ENCODE results near the gene ARHGEF28. TPM values are rescaled to one million over a fixed set of nuclear protein-coding genes. Genes with fewer than 3 reads are reported as not detected.

ARHGEF28 gene
- total and polyA plus RNA-seq, 2 of the 13 experiments (the other 11 are each of a cell fraction or from before 2014, with no cell fraction given), result 17.4 to 34.1 TPM

DNA sequence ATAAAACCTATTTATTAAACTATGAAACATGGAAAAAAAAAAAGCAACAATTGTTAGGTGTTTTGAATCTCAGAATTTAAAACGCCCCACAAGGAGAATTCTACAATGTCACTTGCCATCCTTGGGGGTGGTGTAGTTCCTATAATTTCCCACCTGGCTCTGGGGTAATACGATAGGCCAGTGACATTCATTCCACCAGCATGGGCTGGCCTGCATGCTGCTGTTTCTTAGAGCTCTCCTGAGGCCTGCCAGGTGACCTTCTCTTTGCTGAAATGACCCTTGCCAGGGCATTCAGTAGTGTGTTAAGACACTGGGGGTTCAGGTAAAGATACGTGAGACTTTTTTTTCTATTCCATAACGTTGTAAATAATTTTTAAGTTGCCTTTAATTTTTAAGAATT, 10.0 kb upstream of the ARHGEF28 start:
- POLR2A ChIA-PET, result interaction anchor here (2.1 kb wide), 1 partner anchor 9 kb away, joined by 12 read pairs; no protein-coding TSS in a partner anchor
- no peak for DNase-seq (ENCODE audit: low spot score)
- no peak overlapping the region for H3K27ac ChIP-seq (ENCODE audit: extremely low read length, insufficient read depth, low read length)
- H3K9ac ChIP-seq (ENCODE audit: insufficient read depth, low read depth, low read length), result no peak overlapping the region
- ATAC-seq, result no peak
- H3K4me1 ChIP-seq (ENCODE audit: insufficient read depth, low read length), result peaks cover 26% of the 10 kb centered on the region
- intact Hi-C loops (cut with micrococcal nuclease; ENCODE audit: unreplicated experiment) (no loop called here), in situ Hi-C loops (cut with HindIII; ENCODE audit: extremely low pct_ligation_motif_present, low pct_unique_long_range_greater_than_20kb) (no loop called here)
- TF ChIP-seq ZNF225 (CRISPR knock-in tag; IDR thresholded peaks at IDR 0.05), result no peak
- TF ChIP-seq SALL2 (CRISPR knock-in tag; IDR thresholded peaks at IDR 0.05), result no peak
- no peak for TF ChIP-seq MEF2D (CRISPR knock-in tag; IDR thresholded peaks at IDR 0.05)
- TF ChIP-seq SOX6 (IDR thresholded peaks at IDR 0.05), result no peak
- TF ChIP-seq SOX6 (CRISPR knock-in tag; IDR thresholded peaks at IDR 0.05), result no peak
- TF ChIP-seq, protein P1, sequence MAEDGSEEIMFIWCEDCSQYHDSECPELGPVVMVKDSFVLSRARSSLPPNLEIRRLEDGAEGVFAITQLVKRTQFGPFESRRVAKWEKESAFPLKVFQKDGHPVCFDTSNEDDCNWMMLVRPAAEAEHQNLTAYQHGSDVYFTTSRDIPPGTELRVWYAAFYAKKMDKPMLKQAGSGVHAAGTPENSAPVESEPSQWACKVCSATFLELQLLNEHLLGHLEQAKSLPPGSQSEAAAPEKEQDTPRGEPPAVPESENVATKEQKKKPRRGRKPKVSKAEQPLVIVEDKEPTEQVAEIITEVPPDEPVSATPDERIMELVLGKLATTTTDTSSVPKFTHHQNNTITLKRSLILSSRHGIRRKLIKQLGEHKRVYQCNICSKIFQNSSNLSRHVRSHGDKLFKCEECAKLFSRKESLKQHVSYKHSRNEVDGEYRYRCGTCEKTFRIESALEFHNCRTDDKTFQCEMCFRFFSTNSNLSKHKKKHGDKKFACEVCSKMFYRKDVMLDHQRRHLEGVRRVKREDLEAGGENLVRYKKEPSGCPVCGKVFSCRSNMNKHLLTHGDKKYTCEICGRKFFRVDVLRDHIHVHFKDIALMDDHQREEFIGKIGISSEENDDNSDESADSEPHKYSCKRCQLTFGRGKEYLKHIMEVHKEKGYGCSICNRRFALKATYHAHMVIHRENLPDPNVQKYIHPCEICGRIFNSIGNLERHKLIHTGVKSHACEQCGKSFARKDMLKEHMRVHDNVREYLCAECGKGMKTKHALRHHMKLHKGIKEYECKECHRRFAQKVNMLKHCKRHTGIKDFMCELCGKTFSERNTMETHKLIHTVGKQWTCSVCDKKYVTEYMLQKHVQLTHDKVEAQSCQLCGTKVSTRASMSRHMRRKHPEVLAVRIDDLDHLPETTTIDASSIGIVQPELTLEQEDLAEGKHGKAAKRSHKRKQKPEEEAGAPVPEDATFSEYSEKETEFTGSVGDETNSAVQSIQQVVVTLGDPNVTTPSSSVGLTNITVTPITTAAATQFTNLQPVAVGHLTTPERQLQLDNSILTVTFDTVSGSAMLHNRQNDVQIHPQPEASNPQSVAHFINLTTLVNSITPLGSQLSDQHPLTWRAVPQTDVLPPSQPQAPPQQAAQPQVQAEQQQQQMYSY (CRISPR knock-in tag; IDR thresholded peaks at IDR 0.05), result no peak
- TF ChIP-seq, protein P2, sequence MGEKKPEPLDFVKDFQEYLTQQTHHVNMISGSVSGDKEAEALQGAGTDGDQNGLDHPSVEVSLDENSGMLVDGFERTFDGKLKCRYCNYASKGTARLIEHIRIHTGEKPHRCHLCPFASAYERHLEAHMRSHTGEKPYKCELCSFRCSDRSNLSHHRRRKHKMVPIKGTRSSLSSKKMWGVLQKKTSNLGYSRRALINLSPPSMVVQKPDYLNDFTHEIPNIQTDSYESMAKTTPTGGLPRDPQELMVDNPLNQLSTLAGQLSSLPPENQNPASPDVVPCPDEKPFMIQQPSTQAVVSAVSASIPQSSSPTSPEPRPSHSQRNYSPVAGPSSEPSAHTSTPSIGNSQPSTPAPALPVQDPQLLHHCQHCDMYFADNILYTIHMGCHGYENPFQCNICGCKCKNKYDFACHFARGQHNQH (CRISPR knock-in tag; IDR thresholded peaks at IDR 0.05), result no peak
- TF ChIP-seq, protein P3, sequence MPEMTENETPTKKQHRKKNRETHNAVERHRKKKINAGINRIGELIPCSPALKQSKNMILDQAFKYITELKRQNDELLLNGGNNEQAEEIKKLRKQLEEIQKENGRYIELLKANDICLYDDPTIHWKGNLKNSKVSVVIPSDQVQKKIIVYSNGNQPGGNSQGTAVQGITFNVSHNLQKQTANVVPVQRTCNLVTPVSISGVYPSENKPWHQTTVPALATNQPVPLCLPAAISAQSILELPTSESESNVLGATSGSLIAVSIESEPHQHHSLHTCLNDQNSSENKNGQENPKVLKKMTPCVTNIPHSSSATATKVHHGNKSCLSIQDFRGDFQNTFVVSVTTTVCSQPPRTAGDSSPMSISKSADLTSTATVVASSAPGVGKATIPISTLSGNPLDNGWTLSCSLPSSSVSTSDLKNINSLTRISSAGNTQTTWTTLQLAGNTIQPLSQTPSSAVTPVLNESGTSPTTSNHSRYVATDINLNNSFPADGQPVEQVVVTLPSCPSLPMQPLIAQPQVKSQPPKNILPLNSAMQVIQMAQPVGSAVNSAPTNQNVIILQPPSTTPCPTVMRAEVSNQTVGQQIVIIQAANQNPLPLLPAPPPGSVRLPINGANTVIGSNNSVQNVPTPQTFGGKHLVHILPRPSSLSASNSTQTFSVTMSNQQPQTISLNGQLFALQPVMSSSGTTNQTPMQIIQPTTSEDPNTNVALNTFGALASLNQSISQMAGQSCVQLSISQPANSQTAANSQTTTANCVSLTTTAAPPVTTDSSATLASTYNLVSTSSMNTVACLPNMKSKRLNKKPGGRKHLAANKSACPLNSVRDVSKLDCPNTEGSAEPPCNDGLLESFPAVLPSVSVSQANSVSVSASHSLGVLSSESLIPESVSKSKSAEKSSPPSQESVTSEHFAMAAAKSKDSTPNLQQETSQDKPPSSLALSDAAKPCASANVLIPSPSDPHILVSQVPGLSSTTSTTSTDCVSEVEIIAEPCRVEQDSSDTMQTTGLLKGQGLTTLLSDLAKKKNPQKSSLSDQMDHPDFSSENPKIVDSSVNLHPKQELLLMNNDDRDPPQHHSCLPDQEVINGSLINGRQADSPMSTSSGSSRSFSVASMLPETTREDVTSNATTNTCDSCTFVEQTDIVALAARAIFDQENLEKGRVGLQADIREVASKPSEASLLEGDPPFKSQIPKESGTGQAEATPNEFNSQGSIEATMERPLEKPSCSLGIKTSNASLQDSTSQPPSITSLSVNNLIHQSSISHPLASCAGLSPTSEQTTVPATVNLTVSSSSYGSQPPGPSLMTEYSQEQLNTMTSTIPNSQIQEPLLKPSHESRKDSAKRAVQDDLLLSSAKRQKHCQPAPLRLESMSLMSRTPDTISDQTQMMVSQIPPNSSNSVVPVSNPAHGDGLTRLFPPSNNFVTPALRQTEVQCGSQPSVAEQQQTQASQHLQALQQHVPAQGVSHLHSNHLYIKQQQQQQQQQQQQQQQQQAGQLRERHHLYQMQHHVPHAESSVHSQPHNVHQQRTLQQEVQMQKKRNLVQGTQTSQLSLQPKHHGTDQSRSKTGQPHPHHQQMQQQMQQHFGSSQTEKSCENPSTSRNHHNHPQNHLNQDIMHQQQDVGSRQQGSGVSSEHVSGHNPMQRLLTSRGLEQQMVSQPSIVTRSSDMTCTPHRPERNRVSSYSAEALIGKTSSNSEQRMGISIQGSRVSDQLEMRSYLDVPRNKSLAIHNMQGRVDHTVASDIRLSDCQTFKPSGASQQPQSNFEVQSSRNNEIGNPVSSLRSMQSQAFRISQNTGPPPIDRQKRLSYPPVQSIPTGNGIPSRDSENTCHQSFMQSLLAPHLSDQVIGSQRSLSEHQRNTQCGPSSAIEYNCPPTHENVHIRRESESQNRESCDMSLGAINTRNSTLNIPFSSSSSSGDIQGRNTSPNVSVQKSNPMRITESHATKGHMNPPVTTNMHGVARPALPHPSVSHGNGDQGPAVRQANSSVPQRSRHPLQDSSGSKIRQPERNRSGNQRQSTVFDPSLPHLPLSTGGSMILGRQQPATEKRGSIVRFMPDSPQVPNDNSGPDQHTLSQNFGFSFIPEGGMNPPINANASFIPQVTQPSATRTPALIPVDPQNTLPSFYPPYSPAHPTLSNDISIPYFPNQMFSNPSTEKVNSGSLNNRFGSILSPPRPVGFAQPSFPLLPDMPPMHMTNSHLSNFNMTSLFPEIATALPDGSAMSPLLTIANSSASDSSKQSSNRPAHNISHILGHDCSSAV (CRISPR knock-in tag; IDR thresholded peaks at IDR 0.05; ENCODE audit: borderline replicate concordance), result no peak
- no peak for TF ChIP-seq ZBTB42 (CRISPR knock-in tag; IDR thresholded peaks at IDR 0.05)
- H3K9me3 ChIP-seq (ENCODE audit: low read length), result no peaks in the 10 kb centered on the region
- no peak overlapping the region for H3K4me3 ChIP-seq (replicated peaks in 1 of 3; ENCODE audit: insufficient read depth in 1 of 3, low read depth in 2 of 3, low read length in 3 of 3)
- H2AFZ ChIP-seq (ENCODE audit: low read length), result no peak overlapping the region
- WGBS (ENCODE audit: low lambda C conversion rate), result 84% methylated on average over 4 of the region's 4 CpGs
- CTCF ChIA-PET (ENCODE audit: low intra/inter-chr PET ratio, low total read pairs), result no interaction called here
- no TSS peak for BruUV-seq (replicated peaks)
- no peak for FAIRE-seq
- H3K36me3 ChIP-seq (replicated peaks in 1 of 2; ENCODE audit: control insufficient read depth in 1 of 2, insufficient read depth in 2 of 2, low read length in 2 of 2), result no peaks in the 10 kb centered on the region
- no peaks in the 10 kb centered on the region for H4K20me1 ChIP-seq (ENCODE audit: insufficient read depth, low read length)
- no peak overlapping the region for H3K4me2 ChIP-seq (ENCODE audit: low read depth, low read length)
- peaks cover 0 to 3% of the 10 kb centered on the region in 2 experiments; a peak in 1 of 5 replicates for H3K27me3 ChIP-seq (ENCODE audit: control insufficient read depth in 1 of 2, insufficient read depth in 2 of 2, low read length in 2 of 2)
- no peaks in the 10 kb centered on the region for H3K79me2 ChIP-seq (ENCODE audit: insufficient read depth, low read length)
